Activated CD4-positive, CD25-positive, alpha-beta regulatory T cell treated with anti-CD3 and anti-CD28 coated beads, Interleukin-2, amount 50 U/mL, for 72 hours (primary cell): ENCODE results near the gene GP1BA.

Experiments
- DNase-seq: peaks from one replicate; pipeline ENCODE4 v3.0.0; 2021

Gene GP1BA

GRCh38 chr17:4931963-4932362 is at the start of gene GP1BA:
TSS of gene GP1BA (plus strand) at chr17:4932277. CDS start at chr17:4932605, 328 bp downstream.
- no peak for DNase-seq

DNA sequence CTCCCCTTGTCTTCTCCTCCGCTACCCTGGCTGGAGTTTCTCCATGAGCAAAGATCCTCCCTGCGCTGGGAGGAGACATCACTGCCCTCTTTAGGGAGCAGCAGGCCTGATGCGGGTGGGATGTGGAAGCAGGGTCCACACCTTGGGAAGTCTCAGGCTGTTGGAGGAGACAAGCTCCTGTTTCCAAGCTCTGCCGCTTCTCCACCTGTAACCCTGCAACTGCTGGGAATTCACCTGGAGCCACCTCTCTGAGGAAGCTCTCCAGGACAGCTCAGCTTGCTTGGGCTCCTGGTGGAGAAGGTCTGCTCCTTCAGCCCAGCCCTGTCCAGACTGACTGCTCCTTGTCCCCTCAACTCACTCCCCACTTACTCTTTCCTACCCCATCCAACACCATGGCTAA is 47.6 kb upstream of the GP1BA start:
- no peak for DNase-seq

GRCh38 chr17:4886830-4887229 is 45.2 kb upstream of the GP1BA start:
- no peak for DNase-seq

DNA sequence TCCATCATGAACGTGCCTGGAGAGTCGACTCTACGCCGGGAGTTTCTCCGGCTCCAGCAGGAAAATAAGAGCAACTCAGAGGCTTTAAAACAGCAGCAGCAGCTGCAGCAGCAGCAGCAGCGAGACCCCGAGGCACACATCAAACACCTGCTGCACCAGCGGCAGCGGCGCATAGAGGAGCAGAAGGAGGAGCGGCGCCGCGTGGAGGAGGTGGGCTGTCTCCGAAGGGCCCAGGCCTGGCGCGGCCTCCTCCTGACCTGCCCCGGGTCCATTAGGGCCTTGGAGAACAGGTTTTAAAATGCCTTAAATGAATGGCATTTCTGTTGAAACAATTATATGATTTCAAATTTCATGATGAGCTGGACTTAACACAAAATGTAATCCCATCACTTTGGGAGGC is 44.5 kb upstream of the GP1BA start:
- no peak for DNase-seq

- DNase-seq: no peak
Observed at GRCh38 chr17:4891411-4892410, 40.4 kb upstream of the GP1BA start.

DNA sequence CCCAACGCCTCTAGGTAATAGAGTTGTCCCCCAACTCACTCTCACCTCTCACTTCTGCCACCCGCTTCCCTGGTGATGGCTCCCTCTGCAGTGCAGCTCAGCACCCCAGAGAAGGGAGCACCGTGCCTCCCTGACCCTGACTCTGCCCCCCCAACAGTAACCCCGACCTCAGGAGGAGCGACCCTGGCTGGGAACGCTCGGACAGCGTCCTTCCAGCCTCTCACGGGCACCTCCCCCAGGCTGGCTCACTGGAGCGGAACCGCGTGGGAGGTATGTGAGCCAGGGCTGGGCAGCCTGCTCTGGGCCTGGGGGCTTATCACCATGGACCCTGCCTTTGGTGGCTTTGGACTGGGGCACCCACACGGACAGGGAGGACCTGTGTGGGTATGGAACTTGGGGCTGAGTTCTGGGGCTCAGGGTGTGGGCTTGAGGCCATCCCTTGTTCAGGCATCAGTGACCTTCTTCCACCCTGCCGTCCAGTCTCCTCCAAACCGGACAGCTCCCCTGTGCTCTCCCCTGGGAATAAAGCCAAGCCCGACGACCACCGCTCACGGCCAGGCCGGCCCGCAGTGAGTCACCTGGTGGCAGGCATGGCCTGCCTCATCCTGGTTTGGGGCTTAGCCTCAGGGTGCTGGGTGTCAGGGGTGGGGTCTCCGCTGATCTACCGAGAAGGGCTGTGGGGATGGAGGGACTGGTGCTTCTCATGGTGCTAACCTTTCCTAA is 39.4 kb upstream of the GP1BA start:
- DNase-seq: no peak

DNA sequence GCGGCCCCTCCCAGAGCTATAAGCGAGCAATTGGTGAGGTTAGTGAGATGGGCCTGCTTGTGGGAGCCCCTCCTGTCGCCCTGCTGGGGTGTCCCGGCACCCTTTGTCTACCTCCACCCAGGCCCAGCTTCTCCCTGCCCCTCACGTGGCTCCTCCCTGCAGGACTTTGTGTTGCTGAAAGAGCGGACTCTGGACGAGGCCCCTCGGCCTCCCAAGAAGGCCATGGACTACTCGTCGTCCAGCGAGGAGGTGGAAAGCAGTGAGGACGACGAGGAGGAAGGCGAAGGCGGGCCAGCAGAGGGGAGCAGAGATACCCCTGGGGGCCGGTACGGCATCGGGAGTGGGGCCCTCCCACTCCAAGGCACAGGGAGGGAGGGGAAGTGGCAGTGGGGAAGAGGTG is 38.8 kb upstream of the GP1BA start:
- no peak for DNase-seq

- no peak for DNase-seq
Observed at GRCh38 chr17:4893721-4894560, 38.1 kb upstream of the GP1BA start.

DNA sequence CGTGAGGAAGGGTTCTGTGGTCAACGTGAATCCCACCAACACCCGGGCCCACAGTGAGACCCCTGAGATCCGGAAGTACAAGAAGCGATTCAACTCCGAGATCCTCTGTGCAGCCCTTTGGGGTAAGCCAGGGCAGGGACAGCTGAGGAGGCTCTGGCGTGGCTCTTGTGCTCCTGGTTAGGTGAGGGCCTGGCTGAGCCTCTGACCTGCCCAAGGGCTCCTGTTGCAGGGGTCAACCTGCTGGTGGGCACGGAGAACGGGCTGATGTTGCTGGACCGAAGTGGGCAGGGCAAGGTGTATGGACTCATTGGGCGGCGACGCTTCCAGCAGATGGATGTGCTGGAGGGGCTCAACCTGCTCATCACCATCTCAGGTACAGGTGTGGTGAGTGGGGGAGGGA is 37.0 kb upstream of the GP1BA start:
- no peak for DNase-seq

DNA sequence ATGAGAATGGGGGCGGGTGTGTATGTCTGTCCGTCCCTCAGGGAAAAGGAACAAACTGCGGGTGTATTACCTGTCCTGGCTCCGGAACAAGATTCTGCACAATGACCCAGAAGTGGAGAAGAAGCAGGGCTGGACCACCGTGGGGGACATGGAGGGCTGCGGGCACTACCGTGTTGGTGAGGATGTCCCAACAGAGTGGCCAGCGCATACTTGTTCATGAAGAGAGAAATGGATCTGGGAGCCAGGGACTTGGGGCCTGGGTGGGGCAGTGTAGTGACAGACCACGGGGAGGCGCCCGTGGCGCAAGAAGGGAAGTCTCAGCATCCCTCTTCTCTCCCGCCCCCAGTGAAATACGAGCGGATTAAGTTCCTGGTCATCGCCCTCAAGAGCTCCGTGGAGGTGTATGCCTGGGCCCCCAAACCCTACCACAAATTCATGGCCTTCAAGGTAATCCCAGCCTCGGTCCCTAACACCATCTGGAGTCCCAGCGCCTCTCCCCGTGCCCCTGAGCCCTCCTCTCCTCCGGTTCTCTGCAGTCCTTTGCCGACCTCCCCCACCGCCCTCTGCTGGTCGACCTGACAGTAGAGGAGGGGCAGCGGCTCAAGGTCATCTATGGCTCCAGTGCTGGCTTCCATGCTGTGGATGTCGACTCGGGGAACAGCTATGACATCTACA is 36.3 kb upstream of the GP1BA start:
- DNase-seq: no peak

GRCh38 chr17:4896332-4897197 is 35.5 kb upstream of the GP1BA start:
- no peak for DNase-seq

DNA sequence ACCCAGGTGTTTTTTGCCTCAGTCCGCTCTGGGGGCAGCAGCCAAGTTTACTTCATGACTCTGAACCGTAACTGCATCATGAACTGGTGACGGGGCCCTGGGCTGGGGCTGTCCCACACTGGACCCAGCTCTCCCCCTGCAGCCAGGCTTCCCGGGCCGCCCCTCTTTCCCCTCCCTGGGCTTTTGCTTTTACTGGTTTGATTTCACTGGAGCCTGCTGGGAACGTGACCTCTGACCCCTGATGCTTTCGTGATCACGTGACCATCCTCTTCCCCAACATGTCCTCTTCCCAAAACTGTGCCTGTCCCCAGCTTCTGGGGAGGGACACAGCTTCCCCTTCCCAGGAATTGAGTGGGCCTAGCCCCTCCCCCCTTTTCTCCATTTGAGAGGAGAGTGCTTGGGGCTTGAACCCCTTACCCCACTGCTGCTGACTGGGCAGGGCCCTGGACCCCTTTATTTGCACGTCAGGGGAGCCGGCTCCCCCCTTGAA is 34.8 kb upstream of the GP1BA start:
- DNase-seq: no peak

DNA sequence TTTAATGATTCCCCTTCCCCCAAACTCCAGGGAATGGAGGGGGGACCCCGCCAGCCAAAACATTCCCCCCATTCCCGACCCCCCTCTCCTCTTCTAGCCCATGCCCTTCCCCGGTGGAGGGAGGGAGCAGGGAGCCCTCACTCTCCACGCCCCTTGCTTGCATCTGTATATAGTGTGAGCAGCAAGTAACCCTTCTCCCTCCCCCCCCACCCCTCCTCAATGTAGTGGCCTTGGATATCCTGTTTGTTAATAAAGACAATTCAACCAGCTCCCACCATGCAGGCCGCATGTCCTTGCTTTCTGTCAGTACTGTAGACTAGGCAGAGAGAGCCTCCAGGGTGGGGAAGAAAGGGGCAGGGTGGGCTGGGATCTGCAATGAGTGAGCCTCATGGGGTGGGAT is 34.3 kb upstream of the GP1BA start:
- no peak for DNase-seq

DNA sequence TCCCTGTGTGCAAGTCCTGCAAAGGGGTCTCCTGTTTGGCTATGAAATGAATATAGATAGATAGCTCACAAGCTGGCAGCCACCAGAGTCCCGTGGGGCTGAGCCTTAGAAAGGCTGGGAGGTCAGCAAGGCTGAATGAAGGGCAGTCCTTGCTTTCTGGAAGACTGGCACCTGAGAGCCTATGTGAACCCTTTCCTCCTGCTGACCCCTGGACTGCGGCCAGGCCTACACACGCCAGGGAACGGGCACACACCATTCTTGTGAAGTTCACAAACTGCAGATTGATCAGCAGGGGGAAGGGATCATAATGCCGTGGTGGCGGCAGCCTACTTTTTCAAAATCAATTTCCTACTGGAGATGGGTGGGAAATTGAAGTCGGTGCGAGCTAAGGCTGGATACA is 33.7 kb upstream of the GP1BA start:
- DNase-seq: no peak

DNA sequence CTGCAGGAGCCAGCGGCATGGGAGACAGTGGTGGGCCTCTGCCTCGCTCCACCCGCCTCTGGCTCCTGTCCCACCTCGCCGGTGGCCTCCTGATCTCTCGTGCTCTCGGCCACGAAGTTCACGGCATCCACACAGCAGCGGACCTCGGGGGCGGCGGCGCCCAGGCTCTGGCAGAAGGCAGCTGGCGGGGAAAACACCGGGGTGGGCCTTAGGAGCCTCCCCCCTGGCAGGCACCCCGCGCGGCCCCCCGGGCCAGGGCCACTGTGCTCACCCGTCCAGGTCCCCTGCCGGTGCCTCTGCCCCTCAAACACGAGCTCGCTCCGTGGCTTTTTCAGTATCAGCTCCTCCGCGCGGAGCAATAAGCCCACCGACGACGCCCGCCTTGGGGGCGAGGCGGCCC is 33.1 kb upstream of the GP1BA start:
- no peak for DNase-seq

DNA sequence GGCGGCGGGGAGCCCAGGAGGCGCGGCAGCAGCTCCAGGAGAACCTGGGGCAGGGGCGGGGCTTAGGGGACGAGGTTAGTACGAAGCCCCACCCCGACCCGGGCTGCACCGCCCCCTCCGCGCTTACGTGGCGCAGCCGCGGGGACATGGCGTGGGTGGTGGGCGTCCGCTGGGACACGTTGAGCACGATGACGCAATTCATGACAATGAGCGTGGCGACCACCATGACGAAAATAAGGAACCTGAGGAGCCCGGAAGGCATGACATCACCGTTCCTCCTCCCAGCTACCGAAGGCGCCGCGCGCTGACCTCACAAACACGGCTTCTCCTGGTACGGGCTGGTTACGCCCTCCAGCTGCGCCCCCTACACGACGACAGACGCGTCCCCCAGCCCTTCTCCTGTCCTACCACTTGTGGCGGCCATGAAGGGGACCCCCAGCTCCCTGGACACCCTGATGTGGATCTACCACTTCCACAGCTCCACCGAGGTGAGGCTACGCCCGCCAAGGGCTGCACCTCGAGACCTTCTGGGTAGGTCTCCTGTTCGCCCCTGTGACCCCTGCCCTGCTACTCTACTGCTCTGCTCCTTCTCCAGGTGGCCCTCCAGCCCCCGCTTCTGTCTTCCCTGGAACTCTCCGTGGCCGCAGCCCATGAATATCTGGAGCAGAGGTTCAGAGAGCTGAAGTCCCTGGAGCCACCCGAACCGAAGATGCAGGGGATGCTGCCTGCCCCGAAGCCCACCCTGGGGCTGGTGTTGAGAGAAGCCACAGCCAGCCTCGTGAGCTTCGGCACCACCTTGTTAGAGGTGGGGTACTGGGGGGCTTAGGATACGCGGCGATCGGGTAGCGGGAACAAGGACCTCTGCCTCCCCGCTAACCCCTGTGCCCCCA is 32.5 kb upstream of the GP1BA start, which contains the start of gene C17orf107:
Gene C17orf107 (plus strand): TSS at position 196 of the 890 bp plus-strand sequence. CDS start 227 bp downstream, at position 423.
- DNase-seq: peak; percentile 90

DNA sequence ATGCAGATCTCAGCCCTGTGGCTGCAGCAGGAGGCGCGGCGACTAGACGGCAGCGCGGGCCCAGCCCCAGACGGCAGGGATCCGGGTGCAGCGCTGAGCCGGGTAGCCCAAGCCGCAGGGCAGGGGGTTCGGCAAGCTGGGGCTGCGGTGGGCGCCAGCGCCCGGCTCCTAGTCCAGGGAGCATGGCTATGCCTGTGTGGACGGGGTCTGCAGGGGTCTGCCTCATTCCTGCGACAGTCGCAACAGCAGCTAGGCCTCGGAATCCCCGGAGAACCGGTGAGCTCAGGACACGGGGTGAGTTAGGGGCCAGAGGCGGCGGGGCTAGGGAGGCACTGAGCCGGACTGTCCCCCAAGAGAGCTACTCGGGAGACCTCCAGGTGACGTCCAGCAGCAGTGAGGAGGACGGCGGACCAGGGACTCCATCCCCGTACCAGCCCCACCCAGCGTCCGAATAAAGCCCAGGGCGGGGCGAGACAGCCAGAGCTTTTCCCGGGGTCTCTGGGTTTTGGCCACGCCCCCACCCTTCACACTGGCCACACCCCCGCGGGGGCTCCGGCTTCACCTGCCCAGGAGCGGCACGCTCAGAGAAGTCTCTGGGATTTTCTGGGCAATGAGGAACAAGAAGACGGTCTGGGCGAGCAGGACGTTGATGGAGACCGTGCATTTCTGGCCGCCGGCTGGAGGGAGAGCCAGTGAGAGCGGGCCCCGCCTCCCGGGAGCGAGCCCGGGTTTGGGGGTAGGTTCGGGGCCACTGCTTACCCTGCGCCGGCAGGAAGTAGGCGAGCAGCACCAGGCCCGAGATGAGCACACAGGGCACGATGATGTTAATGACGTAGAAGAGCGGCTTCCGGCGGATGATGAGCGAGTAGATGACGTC is 31.6 kb upstream of the GP1BA start:
- DNase-seq: peak; percentile 43

DNA sequence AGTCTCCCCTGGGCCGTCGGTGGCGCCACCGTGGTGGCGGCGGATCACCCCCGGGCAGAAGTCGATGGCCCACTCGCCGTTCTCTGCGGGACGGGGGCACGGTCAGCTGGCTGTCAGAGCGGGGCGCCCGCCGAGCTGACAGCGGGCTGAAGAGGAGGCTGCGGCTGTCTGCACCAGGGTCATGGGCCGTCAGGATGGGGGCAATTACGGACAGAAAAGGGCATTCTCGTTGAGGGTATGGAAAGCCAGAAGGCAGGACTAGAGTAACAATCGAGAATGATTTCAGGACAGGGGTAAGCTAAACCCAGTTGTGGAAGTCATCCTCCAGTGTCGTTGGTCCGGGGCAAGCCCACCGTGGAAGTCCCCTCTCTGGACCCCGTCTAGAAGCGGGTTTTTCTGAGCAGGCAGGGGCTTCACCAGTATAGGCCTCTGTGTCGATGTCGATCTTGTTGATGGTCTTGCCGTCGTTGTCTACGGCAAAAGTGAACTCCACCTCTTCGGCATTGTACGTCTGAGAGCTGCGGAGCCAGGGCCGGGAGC is 30.9 kb upstream of the GP1BA start:
- DNase-seq: no peak
